ENCODE results near the gene ATG7. TPM values are rescaled to one million over a fixed set of nuclear protein-coding genes. Genes with fewer than 3 reads are reported as not detected.

Gene ATG7
- total and polyA plus RNA-seq, 9 donors, result 10.2 to 54.5 (median 37.4) TPM

DNA sequence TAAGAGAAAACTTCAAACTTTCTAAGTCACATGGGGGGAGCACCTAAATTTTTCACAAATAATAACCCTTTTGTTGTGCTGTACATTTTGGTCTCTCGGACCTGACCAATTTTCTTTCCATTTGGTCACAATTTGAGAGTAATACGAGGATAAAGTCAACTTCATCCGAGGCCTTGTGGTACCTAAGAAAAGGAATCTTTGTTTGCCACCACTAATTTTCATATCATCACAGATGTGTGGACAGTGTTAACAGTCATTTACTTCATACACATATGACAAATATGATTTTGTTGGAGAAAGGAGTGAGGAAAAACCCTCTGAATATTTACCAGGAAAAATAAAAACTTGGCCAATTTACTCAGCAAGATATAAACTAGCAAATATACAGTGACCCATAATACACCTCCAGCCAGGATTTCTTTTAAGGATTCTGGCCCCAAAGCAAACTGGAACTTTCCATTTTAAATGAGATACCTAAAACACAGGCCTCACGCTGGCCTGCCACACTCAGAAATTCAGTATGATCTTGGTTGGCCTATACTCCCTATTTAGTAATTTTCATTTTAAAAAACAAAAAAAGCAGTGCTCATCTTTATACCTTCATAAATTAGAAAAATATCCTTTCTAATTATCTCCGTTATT lies 330.8 kb downstream of the ATG7 start:
- peaks cover 39% of the 10 kb centered on the region for H3K4me1 ChIP-seq (ENCODE audit: insufficient read depth)
- H3K9me3 ChIP-seq, result no peaks in the 10 kb centered on the region
- H3K27me3 ChIP-seq, result no peaks in the 10 kb centered on the region
- no peak for DNase-seq
- intact Hi-C loops (cut with DNase I), result loop anchor here in 2 of 4 donors (5.0 kb wide), 2 partner anchors 34 to 39 kb away; partner anchors contain the start of gene VGLL4 (in 1 of the 2)
- no peaks in the 10 kb centered on the region for H3K36me3 ChIP-seq
- TF ChIP-seq CTCF (IDR thresholded peaks at IDR 0.05) (no peak), EP300 (IDR thresholded peaks at IDR 0.05) (no peak), POLR2A (IDR thresholded peaks at IDR 0.05) (no peak)
- WGBS, 3 donors, result 53 to 66% (median 54%) methylated on average over 5 of the region's 5 CpGs
- H3K4me3 ChIP-seq, result no peak overlapping the region
- peak overlapping the region; percentile 50 to 80 for H3K27ac ChIP-seq

DNA sequence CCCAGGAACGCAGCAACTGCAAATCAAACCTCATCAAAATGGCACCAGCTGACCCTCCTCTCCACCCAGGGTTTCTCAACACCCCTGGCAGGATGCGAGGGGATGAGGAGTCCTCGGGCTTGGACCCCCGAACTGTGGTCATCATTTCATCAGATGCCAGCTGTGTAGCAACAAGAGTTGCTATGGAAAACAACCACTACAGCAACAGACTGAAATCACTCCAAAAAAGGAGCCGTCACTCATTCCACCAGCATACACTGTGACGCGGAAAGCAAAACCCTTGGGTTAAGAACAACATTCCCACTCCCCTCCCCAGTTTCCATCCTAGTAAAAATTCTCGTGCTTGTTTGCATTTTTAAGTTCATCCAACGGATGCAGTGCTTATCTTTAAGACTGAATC lies 331.4 kb downstream of the ATG7 start:
- Histone ChIP-seq H3K27me3 (no peaks in the 10 kb centered on the region), H3K9me3 (no peaks in the 10 kb centered on the region), H3K4me1 (ENCODE audit: insufficient read depth) (peaks cover 35% of the 10 kb centered on the region), H3K27ac (peak overlapping the region; percentile 50 to 80), H3K36me3 (no peaks in the 10 kb centered on the region), H3K4me3 (no peak overlapping the region)
- WGBS, 3 donors, result 5 to 14% (median 12%) methylated on average over 9 of the region's 9 CpGs
- DNase-seq, result peak in 2 of 5 donors; percentile 50 to 78
- intact Hi-C loops (cut with DNase I), result loop anchor here in 2 of 4 donors (5.0 kb wide), 2 partner anchors 34 to 39 kb away; partner anchors contain the start of gene VGLL4 (in 1 of the 2)
- TF ChIP-seq CTCF (IDR thresholded peaks at IDR 0.05) (no peak), EP300 (IDR thresholded peaks at IDR 0.05) (peak; percentile 35), POLR2A (IDR thresholded peaks at IDR 0.05) (no peak)

- Histone ChIP-seq H3K27ac (peak overlapping the region; percentile 50 to 80), H3K36me3 (no peaks in the 10 kb centered on the region), H3K9me3 (no peaks in the 10 kb centered on the region), H3K4me1 (ENCODE audit: insufficient read depth) (peaks cover 38% of the 10 kb centered on the region), H3K27me3 (no peaks in the 10 kb centered on the region), H3K4me3 (no peak overlapping the region)
- intact Hi-C loops (cut with DNase I), result loop anchor here in 2 of 4 donors (5.0 kb wide), 2 partner anchors 33 to 38 kb away; partner anchors contain the start of gene VGLL4 (in 1 of the 2)
- 9 to 17% (median 11%) methylated on average over 15 of the region's 15 CpGs for WGBS, 3 donors
- no peak for TF ChIP-seq CTCF (IDR thresholded peaks at IDR 0.05)
- TF ChIP-seq EP300 (IDR thresholded peaks at IDR 0.05), result no peak
- TF ChIP-seq POLR2A (IDR thresholded peaks at IDR 0.05), result no peak
- peak in 4 of 5 donors; percentile 45 to 77 (median 56) for DNase-seq
Measured at GRCh38 chr3:11604139-11604892, 332.1 kb downstream of the ATG7 start.

- TF ChIP-seq POLR2A (IDR thresholded peaks at IDR 0.05), result no peak
- TF ChIP-seq EP300 (IDR thresholded peaks at IDR 0.05), result no peak
- TF ChIP-seq CTCF (IDR thresholded peaks at IDR 0.05), result no peak
- H3K27ac ChIP-seq, result peak overlapping the region in 1 of 2 donors; percentile 44
- DNase-seq, result no peak
- 91 to 96% (median 91%) methylated on average over 1 of the region's 1 CpG for WGBS, 3 donors
- no peak overlapping the region for H3K4me3 ChIP-seq
- H3K27me3 ChIP-seq, result no peaks in the 10 kb centered on the region
- H3K4me1 ChIP-seq (ENCODE audit: insufficient read depth), result peaks cover 40% of the 10 kb centered on the region
- intact Hi-C loops (cut with DNase I), result no loop called here
- no peaks in the 10 kb centered on the region for H3K36me3 ChIP-seq
- H3K9me3 ChIP-seq, result no peaks in the 10 kb centered on the region
Measured at GRCh38 chr3:11605398-11605797, 333.2 kb downstream of the ATG7 start.
